Activated CD4-positive, alpha-beta T cell treated with anti-CD3 and anti-CD28 coated beads for 36 hours (primary cell): ENCODE data around the gene PAQR6. TPM values are rescaled to one million over a fixed set of nuclear protein-coding genes. Genes with fewer than 3 reads are reported as not detected.

Source experiments
- ATAC-seq: fragments of 200-7000 bp; cut with Tn5 transposase; one replicate; pipeline ENCODE4 v1.10.0; 2021; ENCODE audit warnings: mild to moderate bottlenecking, moderate library complexity
- CTCF ChIA-PET: fragments of 350-600 bp; sonication (Branson Sonifier 250); formaldehyde crosslinking; loops from one replicate; lab custom pipeline; 2021; ENCODE audit warnings: antibody characterized with exemption; lab: Charles Lee
- POLR2A ChIA-PET: fragments of 350-600 bp; sonication (Branson Sonifier 250); formaldehyde crosslinking; loops from one replicate; lab custom pipeline; 2021; ENCODE audit warnings: antibody characterized with exemption, inconsistent platforms; lab: Charles Lee
- DNase-seq: peaks from one replicate; pipeline ENCODE4 v3.0.0-alpha.2; 2020
- H3K27ac Mint-ChIP-seq: one replicate; pipeline ENCODE4 v1.8.0; 2021; ENCODE audit warnings: mixed read lengths
- H3K27me3 Mint-ChIP-seq: one replicate; pipeline ENCODE4 v1.8.0; 2021; ENCODE audit warnings: mixed read lengths
- H3K36me3 Mint-ChIP-seq: one replicate; pipeline ENCODE4 v1.8.0; 2021; ENCODE audit warnings: low read depth, mixed read lengths
- H3K4me1 Mint-ChIP-seq: one replicate; pipeline ENCODE4 v1.8.0; 2021; ENCODE audit warnings: mixed read lengths
- H3K4me3 Mint-ChIP-seq: one replicate; pipeline ENCODE4 v1.8.0; 2021; ENCODE audit warnings: mild to moderate bottlenecking, moderate library complexity, mixed read lengths
- H3K9me3 Mint-ChIP-seq: one replicate; pipeline ENCODE4 v1.8.0; 2021; ENCODE audit warnings: low read depth, mixed read lengths
- intact Hi-C, 2 experiments: fragments of 100-400 bp; cut with DNase I in 1 of 2; cut with micrococcal nuclease in 1 of 2; formaldehyde crosslinking; loops; one replicate each; pipeline versions ENCODE4 v1.14.2 to v1.15.1; 2022 to 2024; cut with DNase I, micrococcal nuclease
- total RNA-seq, 2 experiments: library from RNA; stranded (reverse); gene quantifications; one replicate each; pipeline ENCODE4 v1.2.3, GENCODE V29; 2021

PAQR6 gene
- total RNA-seq, 2 experiments from 2014 or later, result 4.7 to 5.7 TPM

GRCh38 chr1:156263288-156263655 is 15.4 kb upstream of the PAQR6 start:
- ATAC-seq (no peak), DNase-seq (no peak)
- H3K36me3 Mint-ChIP-seq, result peaks cover 81% of the 10 kb centered on the region
- intact Hi-C loops, result no loop called here
- no peaks in the 10 kb centered on the region for H3K9me3 Mint-ChIP-seq
- H3K4me3 Mint-ChIP-seq, result no peak overlapping the region
- CTCF ChIA-PET, result no interaction called here
- no peaks in the 10 kb centered on the region for H3K27me3 Mint-ChIP-seq
- H3K4me1 Mint-ChIP-seq, result peaks cover 9% of the 10 kb centered on the region
- POLR2A ChIA-PET, result interaction anchor here (1.1 kb wide), 1 partner anchor 10 kb away, joined by 3 read pairs; no protein-coding TSS in a partner anchor
- H3K27ac Mint-ChIP-seq, result no peak overlapping the region

GRCh38 chr1:156262461-156263287 is 14.8 kb upstream of the PAQR6 start:
- ChIA-PET CTCF (no interaction called here), POLR2A (interaction anchor here (1.1 kb wide), 1 partner anchor 11 kb away, joined by 3 read pairs; no protein-coding TSS in a partner anchor)
- DNase-seq, result no peak
- peak; percentile 83 for ATAC-seq
- no peak overlapping the region for H3K27ac Mint-ChIP-seq
- intact Hi-C loops, result no loop called here
- peaks cover 83% of the 10 kb centered on the region for H3K36me3 Mint-ChIP-seq
- no peaks in the 10 kb centered on the region for H3K27me3 Mint-ChIP-seq
- no peaks in the 10 kb centered on the region for H3K9me3 Mint-ChIP-seq
- no peak overlapping the region for H3K4me3 Mint-ChIP-seq
- peaks cover 9% of the 10 kb centered on the region for H3K4me1 Mint-ChIP-seq

GRCh38 chr1:156260896-156261295 is 13.0 kb upstream of the PAQR6 start:
- H3K36me3 Mint-ChIP-seq, result peaks cover 78% of the 10 kb centered on the region
- ChIA-PET POLR2A (no interaction called here), CTCF (interaction anchor here (0.7 to 1.1 kb wide), 2 partner anchors 10 to 38 kb away, joined by 3 to 5 read pairs; partner anchors contain the start of gene VHLL)
- no peaks in the 10 kb centered on the region for H3K9me3 Mint-ChIP-seq
- no peaks in the 10 kb centered on the region for H3K27me3 Mint-ChIP-seq
- no peak overlapping the region for H3K27ac Mint-ChIP-seq
- H3K4me3 Mint-ChIP-seq, result no peak overlapping the region
- DNase-seq, result no peak
- no peak for ATAC-seq
- intact Hi-C loops, result loop anchor here in 1 of 2 experiments (2.0 kb wide), 1 partner anchor 18 kb away; the partner anchor contains the start of gene BGLAP
- H3K4me1 Mint-ChIP-seq, result peaks cover 9% of the 10 kb centered on the region

GRCh38 chr1:156259805-156260204 is 11.9 kb upstream of the PAQR6 start:
- intact Hi-C loops, result loop anchor here in 1 of 2 experiments (2.0 kb wide), 1 partner anchor 17 kb away; the partner anchor contains the start of gene BGLAP
- Mint-ChIP-seq H3K4me3 (no peak overlapping the region), H3K9me3 (no peaks in the 10 kb centered on the region), H3K36me3 (peaks cover 69% of the 10 kb centered on the region), H3K27me3 (no peaks in the 10 kb centered on the region), H3K27ac (no peak overlapping the region), H3K4me1 (peaks cover 9% of the 10 kb centered on the region)
- ChIA-PET POLR2A (no interaction called here), CTCF (interaction anchor here (0.7 to 1.3 kb wide), 4 partner anchors 11 to 192 kb away, joined by 3 to 7 read pairs (median 4); no protein-coding TSS in a partner anchor)
- no peak for ATAC-seq
- DNase-seq, result no peak

- ChIA-PET CTCF (interaction anchor here (1.2 kb wide), 1 partner anchor 10 kb away, joined by 3 read pairs; no protein-coding TSS in a partner anchor), POLR2A (interaction anchor here (0.6 kb wide), 1 partner anchor 45 kb away, joined by 3 read pairs; no protein-coding TSS in a partner anchor)
- Mint-ChIP-seq H3K27ac (no peak overlapping the region), H3K27me3 (no peaks in the 10 kb centered on the region), H3K4me1 (peaks cover 9% of the 10 kb centered on the region), H3K36me3 (peaks cover 66% of the 10 kb centered on the region), H3K9me3 (no peaks in the 10 kb centered on the region), H3K4me3 (no peak overlapping the region)
- DNase-seq (no peak), ATAC-seq (no peak)
- intact Hi-C loops, result no loop called here
Measured at GRCh38 chr1:156258859-156259258, 11.0 kb upstream of the PAQR6 start.

GRCh38 chr1:156257711-156258110 is 9.9 kb upstream of the PAQR6 start:
- POLR2A ChIA-PET, result no interaction called here

GRCh38 chr1:156253634-156254033 is 5.8 kb upstream of the PAQR6 start:
- peak overlapping the region; percentile 37 for H3K27ac Mint-ChIP-seq
- H3K36me3 Mint-ChIP-seq, result peaks cover 47% of the 10 kb centered on the region
- H3K27me3 Mint-ChIP-seq, result no peaks in the 10 kb centered on the region
- no peak overlapping the region for H3K4me3 Mint-ChIP-seq
- DNase-seq (no peak), ATAC-seq (no peak)
- intact Hi-C loops, result no loop called here
- ChIA-PET POLR2A (no interaction called here), CTCF (interaction anchor here (1.0 kb wide), 1 partner anchor 20 kb away, joined by 4 read pairs; no protein-coding TSS in a partner anchor)
- H3K4me1 Mint-ChIP-seq, result no peaks in the 10 kb centered on the region
- no peaks in the 10 kb centered on the region for H3K9me3 Mint-ChIP-seq

More at GRCh38 chr1:156257711-156258110, 9.9 kb upstream of the PAQR6 start:
- Mint-ChIP-seq H3K4me3 (no peak overlapping the region), H3K27me3 (no peaks in the 10 kb centered on the region), H3K36me3 (peaks cover 66% of the 10 kb centered on the region), H3K27ac (no peak overlapping the region), H3K4me1 (peaks cover 2% of the 10 kb centered on the region), H3K9me3 (no peaks in the 10 kb centered on the region)
- CTCF ChIA-PET, result no interaction called here
- intact Hi-C loops, result no loop called here
- DNase-seq (no peak), ATAC-seq (no peak)

- Mint-ChIP-seq H3K9me3 (no peaks in the 10 kb centered on the region), H3K36me3 (peaks cover 32% of the 10 kb centered on the region), H3K27me3 (no peaks in the 10 kb centered on the region), H3K27ac (no peak overlapping the region), H3K4me1 (no peaks in the 10 kb centered on the region), H3K4me3 (no peak overlapping the region)
- no peak for DNase-seq
- ChIA-PET POLR2A (no interaction called here), CTCF (no interaction called here)
- intact Hi-C loops, result no loop called here
- no peak for ATAC-seq
Measured at GRCh38 chr1:156251527-156251926, 3.7 kb upstream of the PAQR6 start.

- ChIA-PET CTCF (interaction anchor here (1.2 kb wide), 1 partner anchor 10 kb away, joined by 3 read pairs; no protein-coding TSS in a partner anchor), POLR2A (no interaction called here)
- Mint-ChIP-seq H3K27ac (no peak overlapping the region), H3K4me1 (peaks cover 11% of the 10 kb centered on the region), H3K27me3 (peaks cover 4% of the 10 kb centered on the region), H3K4me3 (no peak overlapping the region), H3K9me3 (no peaks in the 10 kb centered on the region), H3K36me3 (peaks cover 28% of the 10 kb centered on the region)
- DNase-seq, result no peak
- intact Hi-C loops, result no loop called here
- no peak for ATAC-seq
Measured at GRCh38 chr1:156249593-156249992, 1.7 kb upstream of the PAQR6 start.

GRCh38 chr1:156248323-156248683 is 447 bp upstream of the PAQR6 start:
- Mint-ChIP-seq H3K4me3 (no peak overlapping the region), H3K36me3 (peaks cover 20% of the 10 kb centered on the region), H3K4me1 (peaks cover 11% of the 10 kb centered on the region), H3K9me3 (no peaks in the 10 kb centered on the region), H3K27ac (no peak overlapping the region), H3K27me3 (peaks cover 4% of the 10 kb centered on the region)
- ATAC-seq, result no peak
- no peak for DNase-seq
- ChIA-PET CTCF (interaction anchor here (0.6 to 1.0 kb wide), 2 partner anchors 102 to 104 kb away, joined by 3 read pairs; no protein-coding TSS in a partner anchor), POLR2A (interaction anchor here (1.7 kb wide), 1 partner anchor 10 kb away, joined by 3 read pairs; no protein-coding TSS in a partner anchor)
- intact Hi-C loops, result no loop called here

GRCh38 chr1:156246781-156247459 is 936 bp downstream of the PAQR6 start:
- no peak for ATAC-seq
- no peak overlapping the region for H3K27ac Mint-ChIP-seq
- no peak for DNase-seq
- H3K36me3 Mint-ChIP-seq, result peaks cover 9% of the 10 kb centered on the region
- intact Hi-C loops, result no loop called here
- H3K27me3 Mint-ChIP-seq, result peaks cover 4% of the 10 kb centered on the region
- H3K4me1 Mint-ChIP-seq, result peaks cover 11% of the 10 kb centered on the region
- H3K4me3 Mint-ChIP-seq, result no peak overlapping the region
- H3K9me3 Mint-ChIP-seq, result no peaks in the 10 kb centered on the region
- CTCF ChIA-PET, result interaction anchor here (0.9 to 1.3 kb wide), 2 partner anchors 22 to 116 kb away, joined by 3 to 4 read pairs; no protein-coding TSS in a partner anchor
- POLR2A ChIA-PET, result interaction anchor here (0.7 to 1.2 kb wide), 3 partner anchors 20 to 90 kb away, joined by 3 to 4 read pairs (median 3); no protein-coding TSS in a partner anchor
